Stomach (tissue), 19 donors: ENCODE measurements around the gene PCDHGB4. TPM values are rescaled to one million over a fixed set of nuclear protein-coding genes. Genes with fewer than 3 reads are reported as not detected.
"Not testable (repeated sequence)": the region's sequence is repeated elsewhere in the genome, so short reads cannot be mapped to it uniquely, and the experiment has no call there.

Source experiments
- DNase-seq, 2 donors: peaks; one replicate each; pipeline versions ENCODE4 v3.0.0 to v3.0.0-alpha.2; 2013 to 2019
- H3K27ac ChIP-seq, 5 donors: fragments of 200-600 bp in 4 of 5; sonication (generic) in 4 of 5; one replicate each; pipeline ENCODE4 v1.5.1; 2013 to 2019; ENCODE audit warnings: mild to moderate bottlenecking in 1 of 5, moderate library complexity in 1 of 5
- H3K27me3 ChIP-seq, 3 donors: fragments of 200-600 bp; sonication (generic); one replicate each; pipeline ENCODE4 v1.5.1; 2017 to 2019; ENCODE audit warnings: mixed run types in 1 of 3
- H3K36me3 ChIP-seq, 4 donors: fragments of 200-600 bp; sonication (generic); 1 replicate in 3 of 4; 2 replicates in 1 of 4; pipeline ENCODE4 v1.5.1; 2016 to 2019
- H3K4me1 ChIP-seq, 4 donors: fragments of 200-600 bp; sonication (generic); one replicate each; pipeline ENCODE4 v1.5.1; 2016 to 2019
- H3K4me3 ChIP-seq, 4 donors: fragments of 200-600 bp; sonication (generic) in 3 of 4; one replicate each; pipeline ENCODE4 v1.5.1; 2016 to 2019; ENCODE audit warnings: mild to moderate bottlenecking in 1 of 4
- H3K9me3 ChIP-seq, 4 donors: fragments of 200-600 bp; sonication (generic); one replicate each; pipeline ENCODE4 v1.5.1; 2016 to 2019
- CTCF ChIP-seq, 7 experiments: fragments of 450-650 bp in 4 of 7; fragments of 200-600 bp in 3 of 7; sonication (generic) in 3 of 7; IDR thresholded peaks; one replicate each; pipeline ENCODE4 v1.5.1; 2016 to 2019; ENCODE audit warnings: antibody characterized with exemption in 7 of 7, control low read depth in 2 of 7, mild to moderate bottlenecking in 1 of 7
- EP300 ChIP-seq: sonication (generic); formaldehyde crosslinking; IDR thresholded peaks from one replicate; pipeline ENCODE4 v1.6.1; 2017; ENCODE audit warnings: antibody characterized with exemption
- POLR2A ChIP-seq, 4 donors: fragments of 450-650 bp; IDR thresholded peaks; one replicate each; pipeline ENCODE4 v1.6.1; 2016; ENCODE audit warnings: antibody characterized with exemption in 4 of 4, control low read depth in 2 of 4, mild to moderate bottlenecking in 1 of 4, moderate library complexity in 1 of 4
- POLR2AphosphoS5 ChIP-seq, 3 donors: sonication (generic); formaldehyde crosslinking; IDR thresholded peaks; one replicate each; pipeline ENCODE4 v1.6.1; 2016; ENCODE audit warnings: antibody characterized with exemption in 3 of 3
- WGBS, 5 donors: extraction: QIAGEN DNeasy Blood & Tissue Kit in 3 of 5; methylation state at CpG; one replicate each; pipeline versions ENCODE4 v1.1.5 to v1.1.7; 2013 to 2018; 5-methylcytosine and 5-hydroxymethylcytosine counted together
- intact Hi-C: fragments of 100-400 bp; cut with DNase I; formaldehyde crosslinking; loops from one replicate; pipeline ENCODE4 v1.15.1; 2023; ENCODE audit warnings: low total_unique reads
- long read RNA-seq, 10 donors: transcript quantifications; one replicate each; lab custom pipeline, GENCODE V29; 2026
- polyA plus RNA-seq, 3 donors: library from polyadenylated mRNA; stranded (reverse); fragments of 200-250 nt; gene quantifications; one replicate each; pipeline ENCODE4 v1.2.3, GENCODE V29; 2013
- total RNA-seq, 5 donors: library from RNA; depleted of rRNA; stranded (reverse); fragments of >200 nt; gene quantifications; one replicate each; pipeline versions ENCODE4 v1.1.0 to v1.2.3, GENCODE V29; 2014 to 2016
- donor health status: healthy with polysubstance abuse.
- donor health status: Bipolar disorder and iron deficiency.
- donor health status: healthy.

Gene PCDHGB4
- total RNA-seq (10 to 100 TPM in 1 of 5 donors, 1 to 10 TPM in 2, under 1 TPM in 2; 0.29 to 12.1 (median 1.2) TPM), polyA plus RNA-seq (under 1 TPM in 2 of 3 donors, not detected in 1; 0.12 to 0.45 TPM)
- long read RNA-seq, donor 1, full-length matches to known transcripts, result 1 of 1 reads
- long read RNA-seq, donor 1, partial matches to known transcripts, result 0 of 1 reads
- long read RNA-seq, donor 1, other reads (novel, unspliced or antisense), result 0 of 1 reads
- long read RNA-seq, donor 2, result 0 reads
- long read RNA-seq, donor 3, full-length matches to known transcripts, result 1 of 1 reads
- long read RNA-seq, donor 3, partial matches to known transcripts, result 0 of 1 reads
- long read RNA-seq, donor 3, other reads (novel, unspliced or antisense), result 0 of 1 reads
- long read RNA-seq, donor 4, result 0 reads
- long read RNA-seq, donor 5, result 0 reads
- long read RNA-seq, donor 6, full-length matches to known transcripts, result 2 of 2 reads
- long read RNA-seq, donor 6, partial matches to known transcripts, result 0 of 2 reads
- long read RNA-seq, donor 6, other reads (novel, unspliced or antisense), result 0 of 2 reads
- long read RNA-seq, donor 7, full-length matches to known transcripts, result 1 of 1 reads
- long read RNA-seq, donor 7, partial matches to known transcripts, result 0 of 1 reads
- long read RNA-seq, donor 7, other reads (novel, unspliced or antisense), result 0 of 1 reads
- long read RNA-seq, donor 8, result 0 reads
- long read RNA-seq, donor 9, result 0 reads
- long read RNA-seq, donor 10, result 0 reads

- Histone ChIP-seq H3K4me3 (peak within 1 kb of the TSS in 2 of 4 donors; percentile 5 to 16), H3K9me3 (peaks cover 56 to 98% (median 92%) of the 10 kb centered on the region in 4 donors), H3K36me3 (peaks cover 0 to 10% (median 0%) of the 10 kb centered on the region in 4 donors), H3K27me3 (peaks cover 0 to 78% (median 10%) of the 10 kb centered on the region in 3 donors)
- H3K27ac ChIP-seq, H3K4me1 ChIP-seq, intact Hi-C loops: not testable (repeated sequence)
- WGBS, 5 donors, result 13 to 20% (median 16%) methylated on average over 18 to 23 of the region's 40 CpGs
- TF ChIP-seq CTCF (IDR thresholded peaks at IDR 0.05), result peak in 1 of 7 experiments; percentile 13
- DNase-seq, result peak in 1 of 2 donors; percentile 50
Observed at GRCh38 chr5:141387557-141388311, at the start of gene PCDHGB4. Gene PCDHGB4 (plus strand): TSS chr5:141387698. CDS start chr5:141387885, 187 bp downstream.

GRCh38 chr5:141338538-141339306 lies 48.8 kb upstream of the PCDHGB4 start, which contains the start of gene PCDHGA2:
Gene PCDHGA2 (plus strand): TSS chr5:141338760.
- no peak within 1 kb of the TSS for H3K27ac ChIP-seq
- peak in 1 of 2 donors; percentile 55 for DNase-seq
- WGBS, 5 donors, result 8 to 17% (median 13%) methylated on average over 27 of the region's 27 CpGs
- intact Hi-C loops, result no loop called here
- no peaks in the 10 kb centered on the region for H3K36me3 ChIP-seq
- TF ChIP-seq POLR2AphosphoS5 (IDR thresholded peaks at IDR 0.05) (no peak), EP300 (no peak), CTCF (IDR thresholded peaks at IDR 0.05) (no peak)
- H3K4me3 ChIP-seq, result peak within 1 kb of the TSS in 3 of 4 donors; percentile 18 to 29 (median 26)
- H3K9me3 ChIP-seq, result peaks cover 33 to 96% (median 87%) of the 10 kb centered on the region in 4 donors
- H3K27me3 ChIP-seq, result peaks cover 0 to 58% (median 15%) of the 10 kb centered on the region in 3 donors
- H3K4me1 ChIP-seq, result no peaks in the 10 kb centered on the region

GRCh38 chr5:141340781-141341354 lies 46.6 kb upstream of the PCDHGB4 start:
- 42 to 70% (median 62%) methylated on average over 19 to 44 of the region's 45 CpGs for WGBS, 5 donors
- intact Hi-C loops, result not testable (repeated sequence)

GRCh38 chr5:141342773-141343172 lies 44.7 kb upstream of the PCDHGB4 start:
- Histone ChIP-seq H3K27me3 (peaks cover 0 to 65% (median 18%) of the 10 kb centered on the region in 3 donors), H3K36me3 (peaks cover 0 to 8% (median 0%) of the 10 kb centered on the region in 4 donors), H3K4me1 (no peaks in the 10 kb centered on the region), H3K4me3 (no peak overlapping the region), H3K9me3 (peaks cover 46 to 100% (median 98%) of the 10 kb centered on the region in 4 donors), H3K27ac (no peak overlapping the region)
- TF ChIP-seq POLR2AphosphoS5 (IDR thresholded peaks at IDR 0.05), result no peak
- no peak for TF ChIP-seq EP300
- TF ChIP-seq POLR2A (IDR thresholded peaks at IDR 0.05), result no peak
- TF ChIP-seq CTCF (IDR thresholded peaks at IDR 0.05), result no peak
- intact Hi-C loops, result no loop called here
- DNase-seq, result no peak
- WGBS, 5 donors, result 5 to 26% (median 17%) methylated on average over 1 of the region's 1 CpG

More at GRCh38 chr5:141340781-141341354, 46.6 kb upstream of the PCDHGB4 start:
- peaks cover 40 to 100% (median 95%) of the 10 kb centered on the region in 4 donors for H3K9me3 ChIP-seq
- not testable (repeated sequence) for H3K36me3 ChIP-seq, H3K27ac ChIP-seq, H3K4me3 ChIP-seq, H3K4me1 ChIP-seq, DNase-seq
- peaks cover 0 to 66% (median 14%) of the 10 kb centered on the region in 3 donors for H3K27me3 ChIP-seq
